Transverse colon (tissue), 3 donors: ENCODE measurements around the gene TRIM33.

Experiments
- CTCF ChIP-seq, 5 experiments: fragments of 200-600 bp in 3 of 5; fragments of 450-650 bp in 2 of 5; sonication (generic) in 3 of 5; IDR thresholded peaks; 1 replicate in 2 of 5; 2 replicates in 3 of 5; pipeline ENCODE4 v1.5.1; 2016 to 2017; ENCODE audit warnings: antibody characterized with exemption in 5 of 5, inconsistent platforms in 3 of 5, mild to moderate bottlenecking in 2 of 5, moderate library complexity in 1 of 5
- POLR2A ChIP-seq: fragments of 450-650 bp; IDR thresholded peaks from one replicate; pipeline ENCODE4 v1.6.1; 2016; ENCODE audit warnings: antibody characterized with exemption, mild to moderate bottlenecking, moderate library complexity

GRCh38 chr1:114423455-114423854 is 87.5 kb downstream of the TRIM33 start:
- TF ChIP-seq CTCF (IDR thresholded peaks at IDR 0.05) (no peak), POLR2A (no peak)
